ENCODE measurements around the gene HSBP1.

HSBP1 gene

DNA sequence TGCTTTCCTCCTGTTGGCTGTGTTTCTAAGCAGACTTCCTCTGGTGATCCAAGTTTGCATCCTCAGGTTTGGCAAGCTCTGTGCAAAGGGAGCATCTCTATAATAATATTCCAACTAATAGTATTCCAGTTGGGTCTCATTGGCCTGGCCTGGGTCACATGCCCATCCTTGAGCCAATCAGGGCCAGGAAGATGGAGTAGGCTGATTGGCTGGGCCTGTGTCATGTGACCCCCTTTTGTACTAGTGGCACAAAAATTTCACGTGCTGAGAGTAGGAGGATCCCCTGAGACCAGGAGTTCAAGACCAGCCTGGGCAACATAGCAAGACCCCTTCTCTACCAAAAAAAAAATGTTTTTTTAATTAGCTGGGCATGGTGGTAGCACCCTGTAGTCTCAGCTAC lies 55.9 kb downstream of the HSBP1 start:
- no peak overlapping the region for H3K4me3 ChIP-seq (ENCODE audit: severe bottlenecking)
- H3K9me3 ChIP-seq (ENCODE audit: severe bottlenecking): no peaks in the 10 kb centered on the region
- TF ChIP-seq, protein P1, sequence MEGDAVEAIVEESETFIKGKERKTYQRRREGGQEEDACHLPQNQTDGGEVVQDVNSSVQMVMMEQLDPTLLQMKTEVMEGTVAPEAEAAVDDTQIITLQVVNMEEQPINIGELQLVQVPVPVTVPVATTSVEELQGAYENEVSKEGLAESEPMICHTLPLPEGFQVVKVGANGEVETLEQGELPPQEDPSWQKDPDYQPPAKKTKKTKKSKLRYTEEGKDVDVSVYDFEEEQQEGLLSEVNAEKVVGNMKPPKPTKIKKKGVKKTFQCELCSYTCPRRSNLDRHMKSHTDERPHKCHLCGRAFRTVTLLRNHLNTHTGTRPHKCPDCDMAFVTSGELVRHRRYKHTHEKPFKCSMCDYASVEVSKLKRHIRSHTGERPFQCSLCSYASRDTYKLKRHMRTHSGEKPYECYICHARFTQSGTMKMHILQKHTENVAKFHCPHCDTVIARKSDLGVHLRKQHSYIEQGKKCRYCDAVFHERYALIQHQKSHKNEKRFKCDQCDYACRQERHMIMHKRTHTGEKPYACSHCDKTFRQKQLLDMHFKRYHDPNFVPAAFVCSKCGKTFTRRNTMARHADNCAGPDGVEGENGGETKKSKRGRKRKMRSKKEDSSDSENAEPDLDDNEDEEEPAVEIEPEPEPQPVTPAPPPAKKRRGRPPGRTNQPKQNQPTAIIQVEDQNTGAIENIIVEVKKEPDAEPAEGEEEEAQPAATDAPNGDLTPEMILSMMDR (IDR thresholded peaks at IDR 0.05; ENCODE audit: poor library complexity, severe bottlenecking): no peak
- no peaks in the 10 kb centered on the region for H3K4me1 ChIP-seq (ENCODE audit: insufficient read depth, poor library complexity, severe bottlenecking)
- H3K36me3 ChIP-seq (ENCODE audit: low read depth): no peaks in the 10 kb centered on the region
- peaks cover 15% of the 10 kb centered on the region for H3K27me3 ChIP-seq (ENCODE audit: insufficient read depth, poor library complexity, severe bottlenecking)
- ATAC-seq (ENCODE audit: low read depth) (no peak), DNase-seq (ENCODE audit: low spot score) (no peak)
- no peak overlapping the region for H3K27ac ChIP-seq (ENCODE audit: poor library complexity, severe bottlenecking)
